GM12878 (cell line): ENCODE results near the gene BMP7. TPM values are rescaled to one million over a fixed set of nuclear protein-coding genes. Genes with fewer than 3 reads are reported as not detected.

Experiments used
- ATAC-seq: fragments of 200-7000 bp; cut with Tn5 transposase; 3 replicates; pipeline ENCODE4 v1.9.1; 2020; ENCODE audit warnings: mild to moderate bottlenecking, moderate library complexity
- BruUV-seq: library from RNA; stranded (reverse); fragments of 400-500 nt; replicated peaks from 2 replicates; lab custom pipeline; 2021; lab: Mats Ljungman, UMichigan
- CTCF ChIA-PET: fragments of 300-600 bp; sonication (Branson Sonifier 250); formaldehyde crosslinking; extraction: SDS; loops from one replicate; lab custom pipeline; 2021; ENCODE audit warnings: inconsistent platforms; lab: Yijun Ruan, JAX
- POLR2A ChIA-PET: fragments of 350-600 bp; formaldehyde crosslinking; extraction: SDS; loops from one replicate; lab custom pipeline; 2021; ENCODE audit warnings: inconsistent platforms; lab: Charles Lee
- RAD21 ChIA-PET: fragments of 300-600 bp; sonication (Branson Sonifier 250); formaldehyde crosslinking; loops from one replicate; lab custom pipeline; 2023; ENCODE audit warnings: antibody characterized with exemption; ENCODE audit not compliant: unreplicated experiment; lab: Charles Lee
- SMC1A ChIA-PET: fragments of 300-600 bp; sonication (Branson Sonifier 250); formaldehyde crosslinking; loops from one replicate; lab custom pipeline; 2023; ENCODE audit not compliant: unreplicated experiment, uncharacterized antibody; lab: Charles Lee
- DNase-seq: peaks from one replicate; pipeline ENCODE4 v3.0.0-alpha.2; 2011; ENCODE audit warnings: low read depth, low spot score
- FAIRE-seq: peaks from 3 replicates; lab custom pipeline; 2011; peaks lifted over from hg19 to GRCh38; lab: Jason Lieb, UNC
- H2AFZ ChIP-seq: 2 replicates; pipeline ENCODE4 v1.6.0; 2011; ENCODE audit warnings: low read depth, low read length, control low read depth; ENCODE audit not compliant: control insufficient read depth
- H3K27ac ChIP-seq: 2 replicates; pipeline ENCODE4 v1.5.1; 2011; ENCODE audit warnings: control low read depth; ENCODE audit not compliant: control insufficient read depth, insufficient read depth
- H3K27me3 ChIP-seq, 2 experiments: replicated peaks in 1 of 2; 2 replicates each; pipeline versions ENCODE4 v1.6.0 to v1.6.1; 2011; ENCODE audit warnings: low read length in 1 of 2; ENCODE audit not compliant: control insufficient read depth in 2 of 2, insufficient read depth in 2 of 2
- H3K36me3 ChIP-seq, 2 experiments: 2 replicates each; pipeline ENCODE4 v1.5.1; 2011; ENCODE audit warnings: low read length in 1 of 2; ENCODE audit not compliant: control insufficient read depth in 2 of 2, insufficient read depth in 2 of 2
- H3K4me1 ChIP-seq: 2 replicates; pipeline ENCODE4 v1.6.1; 2011; ENCODE audit warnings: mild to moderate bottlenecking, low read length, moderate library complexity, mixed read lengths; ENCODE audit not compliant: control insufficient read depth, insufficient read depth
- H3K4me2 ChIP-seq: 2 replicates; pipeline ENCODE4 v1.6.0; 2011; ENCODE audit warnings: control low read depth; ENCODE audit not compliant: control insufficient read depth, insufficient read depth
- H3K4me3 ChIP-seq: fragments of 200-600 bp; sonication (generic); 2 replicates; pipeline ENCODE4 v1.5.1; 2016
- H3K79me2 ChIP-seq: 2 replicates; pipeline ENCODE4 v1.6.0; 2011; ENCODE audit warnings: low read length; ENCODE audit not compliant: control insufficient read depth, insufficient read depth
- H3K9ac ChIP-seq: 2 replicates; pipeline ENCODE4 v1.8.0; 2011; ENCODE audit warnings: low read length, control low read depth, mixed read lengths; ENCODE audit not compliant: control insufficient read depth, insufficient read depth
- H3K9me3 ChIP-seq: replicated peaks from 3 replicates; pipeline ENCODE4 v1.5.1; 2011; ENCODE audit warnings: mild to moderate bottlenecking, low read length; ENCODE audit not compliant: control insufficient read depth, insufficient read depth
- H4K20me1 ChIP-seq: 2 replicates; pipeline ENCODE4 v1.6.0; 2011; ENCODE audit not compliant: control insufficient read depth, insufficient read depth
- CHD1 ChIP-seq: IDR thresholded peaks from 2 replicates; pipeline ENCODE4 v1.6.1; 2012; ENCODE audit warnings: low read depth, low read length, improper control_type of control experiment
- EZH2 ChIP-seq: IDR thresholded peaks from 2 replicates; pipeline ENCODE4 v1.6.1; 2012; ENCODE audit warnings: low read depth, mild to moderate bottlenecking, control low read depth, inconsistent platforms, low read length, borderline replicate concordance; ENCODE audit not compliant: control insufficient read depth
- MAX ChIP-seq: IDR thresholded peaks from 2 replicates; pipeline ENCODE4 v1.6.1; 2012; ENCODE audit warnings: low read depth, low read length, improper control_type of control experiment
- PKNOX1 ChIP-seq: fragments of 450-650 bp; IDR thresholded peaks from 2 replicates; pipeline ENCODE4 v1.6.1; 2016; ENCODE audit warnings: mild to moderate bottlenecking
- PRDM15 ChIP-seq: fragments of 450-650 bp; formaldehyde crosslinking; IDR thresholded peaks from 2 replicates; pipeline ENCODE4 v1.4.0; 2020; ENCODE audit warnings: mild to moderate bottlenecking, moderate library complexity
- WGBS: methylation state at CpG from one replicate; pipeline ENCODE4 v1.1.6; 2016; ENCODE audit warnings: low lambda C conversion rate; ENCODE audit not compliant: insufficient replicate concordance, insufficient coverage; ENCODE audit errors: missing lambda C conversion rate; 5-methylcytosine and 5-hydroxymethylcytosine counted together
- in situ Hi-C: fragments of 300-500 bp; cut with MboI; formaldehyde crosslinking; loops from 9 replicates; pipeline ENCODE4 v1.14.3; 2018; ENCODE audit warnings: mixed read lengths
- intact Hi-C: fragments of 100-400 bp; cut with micrococcal nuclease; formaldehyde crosslinking; loops from one replicate; pipeline ENCODE4 v1.14.2; 2022; ENCODE audit not compliant: unreplicated experiment
- polyA plus RNA-seq, 11 experiments: library from polyadenylated mRNA; depleted of rRNA in 4 of 11; unstranded in 6 of 11; stranded (reverse) in 5 of 11; fragments of >200 nt; fragmentation: Nextera tagmentation in 4 of 11; fragmentation: Illumina TruSeq in 1 of 11; extraction: Ambion mirVana in 4 of 11; extraction: Trizol in 1 of 11; gene quantifications; 1 replicate in 1 of 11; 2 replicates in 10 of 11; pipeline versions ENCODE4 v1.2.1 to v1.2.3, GENCODE V29; 2011 to 2016; ENCODE audit warnings: inconsistent platforms in 2 of 11, missing spikeins in 2 of 11, low read depth in 1 of 11
- total RNA-seq, 4 experiments: library from RNA; depleted of rRNA in 3 of 4; stranded (reverse); fragments of >200 nt in 3 of 4; fragmentation: Illumina TruSeq in 1 of 4; extraction: Trizol in 1 of 4; gene quantifications; 2 replicates each; pipeline versions ENCODE4 v1.2.1 to v1.2.3, GENCODE V29; 2013 to 2021

BMP7 gene
- total and polyA plus RNA-seq, 10 of the 15 experiments (the other 5 are each of a cell fraction or from before 2014, with no cell fraction given) = 0.18 to 0.51 (median 0.28) TPM; not detected in 7

GRCh38 chr20:57145089-57145631, 121.3 kb downstream of the BMP7 start:
- Histone ChIP-seq H3K79me2 (no peaks in the 10 kb centered on the region), H3K36me3 (no peaks in the 10 kb centered on the region), H3K9ac (no peak overlapping the region), H3K4me3 (no peak overlapping the region), H4K20me1 (no peaks in the 10 kb centered on the region), H3K4me1 (no peaks in the 10 kb centered on the region), H3K27me3 (peaks cover 0 to 2% of the 10 kb centered on the region in 2 experiments; a peak in 3 of 4 replicates), H3K9me3 (no peaks in the 10 kb centered on the region), H2AFZ (no peak overlapping the region), H3K27ac (no peak overlapping the region), H3K4me2 (no peak overlapping the region)
- TF ChIP-seq PRDM15 (CRISPR knock-in tag) (no peak), PKNOX1 (no peak), EZH2 (no peak), CHD1 (no peak), MAX (no peak)
- intact Hi-C loops (no loop called here), in situ Hi-C loops (no loop called here)
- 8% methylated on average over 8 of the region's 8 CpGs for WGBS
- FAIRE-seq (no peak), ATAC-seq (no peak), DNase-seq (no peak)
- CTCF ChIA-PET = no interaction called here
- RAD21 ChIA-PET = no interaction called here
- BruUV-seq = no TSS peak
- SMC1A ChIA-PET = no interaction called here
- POLR2A ChIA-PET = no interaction called here
